GM12878 (cell line): ENCODE results near the gene GNB5. TPM values are rescaled to one million over a fixed set of nuclear protein-coding genes. Genes with fewer than 3 reads are reported as not detected.

Experiments
- ATAC-seq: fragments of 200-7000 bp; cut with Tn5 transposase; 3 replicates; pipeline ENCODE4 v1.9.1; 2020; ENCODE audit warnings: mild to moderate bottlenecking, moderate library complexity
- BruUV-seq: library from RNA; stranded (reverse); fragments of 400-500 nt; replicated peaks from 2 replicates; lab custom pipeline; 2021; lab: Mats Ljungman, UMichigan
- CTCF ChIA-PET: fragments of 300-600 bp; sonication (Branson Sonifier 250); formaldehyde crosslinking; extraction: SDS; loops from one replicate; lab custom pipeline; 2021; ENCODE audit warnings: inconsistent platforms; lab: Yijun Ruan, JAX
- POLR2A ChIA-PET: fragments of 350-600 bp; formaldehyde crosslinking; extraction: SDS; loops from one replicate; lab custom pipeline; 2021; ENCODE audit warnings: inconsistent platforms; lab: Charles Lee
- RAD21 ChIA-PET: fragments of 300-600 bp; sonication (Branson Sonifier 250); formaldehyde crosslinking; loops from one replicate; lab custom pipeline; 2023; ENCODE audit warnings: antibody characterized with exemption; ENCODE audit not compliant: unreplicated experiment; lab: Charles Lee
- SMC1A ChIA-PET: fragments of 300-600 bp; sonication (Branson Sonifier 250); formaldehyde crosslinking; loops from one replicate; lab custom pipeline; 2023; ENCODE audit not compliant: unreplicated experiment, uncharacterized antibody; lab: Charles Lee
- DNase-seq: peaks from one replicate; pipeline ENCODE4 v3.0.0-alpha.2; 2011; ENCODE audit warnings: low read depth, low spot score
- FAIRE-seq: peaks from 3 replicates; lab custom pipeline; 2011; peaks lifted over from hg19 to GRCh38; lab: Jason Lieb, UNC
- H2AFZ ChIP-seq: 2 replicates; pipeline ENCODE4 v1.6.0; 2011; ENCODE audit warnings: low read depth, low read length, control low read depth; ENCODE audit not compliant: control insufficient read depth
- H3K27ac ChIP-seq: 2 replicates; pipeline ENCODE4 v1.5.1; 2011; ENCODE audit warnings: control low read depth; ENCODE audit not compliant: control insufficient read depth, insufficient read depth
- H3K27me3 ChIP-seq, 2 experiments: replicated peaks in 1 of 2; 2 replicates each; pipeline versions ENCODE4 v1.6.0 to v1.6.1; 2011; ENCODE audit warnings: low read length in 1 of 2; ENCODE audit not compliant: control insufficient read depth in 2 of 2, insufficient read depth in 2 of 2
- H3K36me3 ChIP-seq, 2 experiments: 2 replicates each; pipeline ENCODE4 v1.5.1; 2011; ENCODE audit warnings: low read length in 1 of 2; ENCODE audit not compliant: control insufficient read depth in 2 of 2, insufficient read depth in 2 of 2
- H3K4me1 ChIP-seq: 2 replicates; pipeline ENCODE4 v1.6.1; 2011; ENCODE audit warnings: mild to moderate bottlenecking, low read length, moderate library complexity, mixed read lengths; ENCODE audit not compliant: control insufficient read depth, insufficient read depth
- H3K4me2 ChIP-seq: 2 replicates; pipeline ENCODE4 v1.6.0; 2011; ENCODE audit warnings: control low read depth; ENCODE audit not compliant: control insufficient read depth, insufficient read depth
- H3K4me3 ChIP-seq: fragments of 200-600 bp; sonication (generic); 2 replicates; pipeline ENCODE4 v1.5.1; 2016
- H3K79me2 ChIP-seq: 2 replicates; pipeline ENCODE4 v1.6.0; 2011; ENCODE audit warnings: low read length; ENCODE audit not compliant: control insufficient read depth, insufficient read depth
- H3K9ac ChIP-seq: 2 replicates; pipeline ENCODE4 v1.8.0; 2011; ENCODE audit warnings: low read length, control low read depth, mixed read lengths; ENCODE audit not compliant: control insufficient read depth, insufficient read depth
- H3K9me3 ChIP-seq: replicated peaks from 3 replicates; pipeline ENCODE4 v1.5.1; 2011; ENCODE audit warnings: mild to moderate bottlenecking, low read length; ENCODE audit not compliant: control insufficient read depth, insufficient read depth
- H4K20me1 ChIP-seq: 2 replicates; pipeline ENCODE4 v1.6.0; 2011; ENCODE audit not compliant: control insufficient read depth, insufficient read depth
- BCLAF1 ChIP-seq: fragments of 450-650 bp; IDR thresholded peaks from 2 replicates; pipeline ENCODE4 v1.6.1; 2017; ENCODE audit warnings: antibody characterized with exemption, mild to moderate bottlenecking, moderate library complexity
- CBX3 ChIP-seq: fragments of 200-600 bp; sonication (generic); IDR thresholded peaks from 2 replicates; pipeline ENCODE4 v1.6.1; 2016; ENCODE audit warnings: low read depth, borderline replicate concordance
- CBX5 ChIP-seq: sonication (generic); IDR thresholded peaks from 2 replicates; pipeline ENCODE4 v1.6.1; 2016; ENCODE audit warnings: low read depth, moderate library complexity, mild to moderate bottlenecking, inconsistent platforms
- E2F4 ChIP-seq: IDR thresholded peaks from 2 replicates; pipeline ENCODE4 v1.6.1; 2012; ENCODE audit warnings: low read depth, low read length, improper control_type of control experiment
- HCFC1 ChIP-seq: fragments of 150-350 bp; IDR thresholded peaks from 2 replicates; pipeline ENCODE4 v1.6.1; 2014; ENCODE audit warnings: low read length
- HDAC2 ChIP-seq: fragments of 200-600 bp; sonication (generic); IDR thresholded peaks from 2 replicates; pipeline ENCODE4 v1.6.1; 2017
- MTA2 ChIP-seq: fragments of 450-650 bp; IDR thresholded peaks from 2 replicates; pipeline ENCODE4 v1.6.1; 2016; ENCODE audit warnings: low read depth, mild to moderate bottlenecking, moderate library complexity
- MXI1 ChIP-seq: fragments of 150-350 bp; IDR thresholded peaks from 2 replicates; pipeline ENCODE4 v1.6.1; 2011; ENCODE audit warnings: low read depth, mild to moderate bottlenecking, inconsistent platforms, low read length, improper control_type of control experiment
- NR2C2 ChIP-seq: IDR thresholded peaks from 2 replicates; pipeline ENCODE4 v1.6.1; 2011; ENCODE audit warnings: borderline replicate concordance, low read depth; ENCODE audit not compliant: control insufficient read depth, insufficient read length
- RELA ChIP-seq: fragments of 450-650 bp; IDR thresholded peaks from 2 replicates; pipeline ENCODE4 v1.8.0; 2014; ENCODE audit warnings: borderline replicate concordance; ENCODE audit not compliant: partially characterized antibody
- REST ChIP-seq: IDR thresholded peaks from 2 replicates; pipeline ENCODE4 v1.6.1; 2012; ENCODE audit warnings: mild to moderate bottlenecking, low read depth, low read length
- SMARCA5 ChIP-seq: fragments of 450-650 bp; IDR thresholded peaks from 2 replicates; pipeline ENCODE4 v1.6.1; 2017; ENCODE audit warnings: mild to moderate bottlenecking
- SREBF2 ChIP-seq: IDR thresholded peaks from 2 replicates; pipeline ENCODE4 v1.6.1; 2012; ENCODE audit warnings: mild to moderate bottlenecking, low read length
- SUPT20H ChIP-seq: IDR thresholded peaks from 2 replicates; pipeline ENCODE4 v1.6.1; 2011; ENCODE audit warnings: low read depth, mild to moderate bottlenecking, low read length, moderate library complexity, borderline replicate concordance; ENCODE audit not compliant: control insufficient read depth
- TCF7 ChIP-seq: IDR thresholded peaks from 2 replicates; pipeline ENCODE4 v1.6.1; 2014; ENCODE audit warnings: antibody characterized with exemption, borderline replicate concordance
- WRNIP1 ChIP-seq: IDR thresholded peaks from 2 replicates; pipeline ENCODE4 v1.6.1; 2011; ENCODE audit warnings: low read depth, low read length, improper control_type of control experiment, borderline replicate concordance
- WGBS: methylation state at CpG from one replicate; pipeline ENCODE4 v1.1.6; 2016; ENCODE audit warnings: low lambda C conversion rate; ENCODE audit not compliant: insufficient replicate concordance, insufficient coverage; ENCODE audit errors: missing lambda C conversion rate; 5-methylcytosine and 5-hydroxymethylcytosine counted together
- in situ Hi-C: fragments of 300-500 bp; cut with MboI; formaldehyde crosslinking; loops from 9 replicates; pipeline ENCODE4 v1.14.3; 2018; ENCODE audit warnings: mixed read lengths
- intact Hi-C: fragments of 100-400 bp; cut with micrococcal nuclease; formaldehyde crosslinking; loops from one replicate; pipeline ENCODE4 v1.14.2; 2022; ENCODE audit not compliant: unreplicated experiment
- polyA plus RNA-seq, 11 experiments: library from polyadenylated mRNA; depleted of rRNA in 4 of 11; unstranded in 6 of 11; stranded (reverse) in 5 of 11; fragments of >200 nt; fragmentation: Nextera tagmentation in 4 of 11; fragmentation: Illumina TruSeq in 1 of 11; extraction: Ambion mirVana in 4 of 11; extraction: Trizol in 1 of 11; gene quantifications; 1 replicate in 1 of 11; 2 replicates in 10 of 11; pipeline versions ENCODE4 v1.2.1 to v1.2.3, GENCODE V29; 2011 to 2016; ENCODE audit warnings: inconsistent platforms in 2 of 11, missing spikeins in 2 of 11, low read depth in 1 of 11
- total RNA-seq, 4 experiments: library from RNA; depleted of rRNA in 3 of 4; stranded (reverse); fragments of >200 nt in 3 of 4; fragmentation: Illumina TruSeq in 1 of 4; extraction: Trizol in 1 of 4; gene quantifications; 2 replicates each; pipeline versions ENCODE4 v1.2.1 to v1.2.3, GENCODE V29; 2013 to 2021

The GNB5 gene
- total and polyA plus RNA-seq, 10 of the 15 experiments (the other 5 are each of a cell fraction or from before 2014, with no cell fraction given) = 2.4 to 25.9 (median 15.2) TPM

GRCh38 chr15:52220937-52221660 lies 29.9 kb upstream of the GNB5 start:
- Histone ChIP-seq H3K27me3 (no peaks in the 10 kb centered on the region), H3K4me1 (peaks cover 26% of the 10 kb centered on the region), H3K9me3 (no peaks in the 10 kb centered on the region), H3K79me2 (no peaks in the 10 kb centered on the region), H2AFZ (peak overlapping the region; percentile 83), H3K9ac (peak overlapping the region; percentile 68), H3K27ac (peak overlapping the region; percentile 74), H3K4me2 (peak overlapping the region; percentile 92), H4K20me1 (no peaks in the 10 kb centered on the region), H3K4me3 (peak overlapping the region; percentile 49), H3K36me3 (no peaks in the 10 kb centered on the region)
- ATAC-seq = peak; percentile 67
- peak; percentile 61 for FAIRE-seq
- BruUV-seq = TSS peak; percentile 93
- intact Hi-C loops = loop anchor here (5.0 kb wide), 1 partner anchor 239 kb away; no protein-coding TSS in a partner anchor
- 8% methylated on average over 7 of the region's 7 CpGs for whole genome bisulfite sequencing
- RAD21 ChIA-PET = interaction anchor here (0.6 to 2.8 kb wide), 12 partner anchors 11 to 144 kb away, joined by 3 to 16 read pairs (median 4); no protein-coding TSS in a partner anchor
- DNase-seq = no peak
- CTCF ChIA-PET = interaction anchor here (0.7 to 13.5 kb wide), 12 partner anchors 10 to 515 kb away, joined by 3 to 235 read pairs (median 4); partner anchors contain the start of gene GNB5
- SMC1A ChIA-PET = interaction anchor here (0.7 to 7.4 kb wide), 14 partner anchors 11 to 489 kb away, joined by 3 to 80 read pairs (median 4); no protein-coding TSS in a partner anchor
- in situ Hi-C loops = no loop called here
- POLR2A ChIA-PET = no interaction called here
- TF ChIP-seq SREBF2 (no peak), REST (no peak), SUPT20H (no peak), HDAC2 (no peak), NR2C2 (no peak), MTA2 (peak; percentile 64), CBX3 (no peak), SMARCA5 (no peak), E2F4 (no peak), CBX5 (no peak), WRNIP1 (no peak), TCF7 (no peak), RELA (no peak), MXI1 (no peak), BCLAF1 (no peak), HCFC1 (no peak)
